Metanephros (tissue), 1 donor: ENCODE measurements around the gene BCDIN3D. TPM values are rescaled to one million over a fixed set of nuclear protein-coding genes. Genes with fewer than 3 reads are reported as not detected.

Experiments used
- total RNA-seq: library from RNA; depleted of rRNA; stranded (reverse); fragments of >200 nt; gene quantifications from one replicate; pipeline ENCODE4 v1.2.3, GENCODE V29; 2014

Gene BCDIN3D
- 5.1 TPM for total RNA-seq

GRCh38 chr12:49842519-49843352 lies at the start of gene BCDIN3D:
Gene BCDIN3D, minus strand, starts transcription at chr12:49843106. Its CDS starts 19 bp downstream, at chr12:49843087.

GRCh38 chr12:49828133-49829091 lies 14.5 kb downstream of the BCDIN3D start, which contains the start of gene NCKAP5L:
Gene NCKAP5L, minus strand, starts transcription at chr12:49828413. Its CDS starts 24,369 bp downstream, at chr12:49804044.

Other genes starting within 250 kb of the BCDIN3D start
- 0.47 TPM for gene FAM186B, start 237.5 kb downstream of the BCDIN3D start, total RNA-seq
- gene PRPF40B, start 219.5 kb downstream of the BCDIN3D start, total RNA-seq, result 22.2 TPM
- gene FMNL3, start 135.7 kb downstream of the BCDIN3D start, total RNA-seq, result 53.1 TPM
- gene TMBIM6, start 101.5 kb downstream of the BCDIN3D start, total RNA-seq, result 437 TPM
- 21.3 TPM for gene NCKAP5L, start 14.7 kb downstream of the BCDIN3D start, total RNA-seq
- 2.7 TPM for gene FAIM2, start 60.8 kb upstream of the BCDIN3D start, total RNA-seq
- gene AQP2, start 107.6 kb upstream of the BCDIN3D start, total RNA-seq, result 339 TPM
- 3.3 TPM for gene AQP5, start 118.8 kb upstream of the BCDIN3D start, total RNA-seq
- gene AQP6, start 129.8 kb upstream of the BCDIN3D start, total RNA-seq, result 18.5 TPM
- 29.2 TPM for gene RACGAP1, start 182.4 kb upstream of the BCDIN3D start, total RNA-seq
- gene ASIC1, start 214.5 kb upstream of the BCDIN3D start, total RNA-seq, result 3.9 TPM
- gene SMARCD1, start 242.2 kb upstream of the BCDIN3D start, total RNA-seq, result 110 TPM